GM19023 (cell line): ENCODE measurements around the gene SUPT4H1.
A peak's percentile ranks its signal among the peaks of the same experiment; 100 is the strongest.

Source experiments
- ATAC-seq: cut with Tn5 transposase; IDR thresholded peaks from one replicate; pipeline ENCODE4 v1.9.1; 2021; ENCODE audit warnings: mild to moderate bottlenecking, moderate library complexity; ENCODE audit not compliant: unreplicated experiment

Gene SUPT4H1

DNA sequence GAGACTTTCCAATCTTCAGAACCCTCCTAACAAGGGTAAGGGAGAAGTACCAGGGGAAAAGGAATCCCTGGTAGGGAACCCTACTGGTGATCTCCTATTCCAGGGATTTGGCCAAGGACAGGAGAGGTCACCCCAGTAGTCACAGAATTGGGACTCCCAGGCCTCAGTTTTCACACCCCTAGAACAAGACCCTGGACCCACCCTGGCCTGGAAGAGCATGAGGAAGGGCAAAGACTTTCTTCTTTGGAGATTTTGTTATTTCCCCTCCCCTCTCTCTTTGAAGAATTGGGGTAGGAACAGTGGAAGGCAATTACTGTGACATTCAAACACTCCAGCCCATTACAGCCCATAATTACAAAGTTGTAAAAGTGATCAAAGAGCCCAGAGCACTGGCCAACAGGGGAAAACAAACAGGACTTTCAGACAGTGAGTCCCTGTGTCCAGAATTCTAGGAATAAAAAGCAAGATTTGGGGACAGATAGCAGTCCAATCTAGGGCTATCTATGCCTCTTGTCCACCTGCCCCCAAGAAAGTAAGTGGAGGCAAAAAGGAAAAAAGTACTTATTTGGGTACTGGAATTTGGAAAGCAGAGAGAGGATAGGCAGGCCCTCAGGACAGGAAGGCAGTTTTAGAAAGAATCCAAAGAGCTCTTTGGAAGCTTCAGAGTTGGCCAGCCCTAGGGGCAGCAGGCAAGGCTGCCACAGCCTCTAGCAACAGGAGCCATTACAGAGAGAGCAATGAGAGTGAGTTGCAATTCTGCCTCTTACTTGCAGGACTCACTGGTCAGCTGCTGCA, 13.4 kb upstream of the SUPT4H1 start:
- no peak for ATAC-seq

GRCh38 chr17:58364270-58364942, 12.4 kb upstream of the SUPT4H1 start:
- no peak for ATAC-seq

DNA sequence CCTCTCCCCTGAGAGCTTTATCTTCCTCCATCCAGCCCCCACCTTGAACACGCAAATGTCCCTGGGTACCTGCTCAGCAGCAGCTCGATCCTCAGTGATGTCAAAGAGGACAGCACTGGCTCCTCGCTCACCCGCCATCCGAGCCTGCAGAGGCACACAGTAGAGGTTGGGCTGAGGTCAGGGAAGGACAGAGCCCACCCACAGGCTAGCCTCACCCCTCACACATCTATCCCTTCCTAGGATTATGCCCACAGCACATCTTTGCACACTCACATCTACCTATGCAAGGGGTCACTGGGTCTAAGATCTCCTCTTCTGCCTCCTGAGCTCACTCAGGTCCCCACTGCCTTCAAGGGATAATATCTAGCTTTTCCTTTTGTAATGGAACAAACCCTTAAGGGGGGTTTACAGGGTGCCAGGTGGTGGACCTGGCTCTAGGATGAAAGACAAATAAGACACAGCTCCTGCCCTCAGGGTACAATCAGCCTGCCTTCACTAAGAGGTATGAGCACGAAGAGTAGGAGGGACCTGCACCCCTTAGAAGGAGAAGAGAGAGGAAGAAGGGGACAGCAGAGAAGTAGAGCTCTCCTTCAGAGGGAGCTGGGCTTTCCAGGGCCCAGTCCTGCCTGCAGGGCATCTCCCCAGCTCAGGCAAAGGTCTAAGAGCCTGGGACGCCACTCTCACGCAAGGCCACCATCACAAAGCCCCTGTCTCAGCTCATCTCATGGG, 11.6 kb upstream of the SUPT4H1 start:
- no peak for ATAC-seq

DNA sequence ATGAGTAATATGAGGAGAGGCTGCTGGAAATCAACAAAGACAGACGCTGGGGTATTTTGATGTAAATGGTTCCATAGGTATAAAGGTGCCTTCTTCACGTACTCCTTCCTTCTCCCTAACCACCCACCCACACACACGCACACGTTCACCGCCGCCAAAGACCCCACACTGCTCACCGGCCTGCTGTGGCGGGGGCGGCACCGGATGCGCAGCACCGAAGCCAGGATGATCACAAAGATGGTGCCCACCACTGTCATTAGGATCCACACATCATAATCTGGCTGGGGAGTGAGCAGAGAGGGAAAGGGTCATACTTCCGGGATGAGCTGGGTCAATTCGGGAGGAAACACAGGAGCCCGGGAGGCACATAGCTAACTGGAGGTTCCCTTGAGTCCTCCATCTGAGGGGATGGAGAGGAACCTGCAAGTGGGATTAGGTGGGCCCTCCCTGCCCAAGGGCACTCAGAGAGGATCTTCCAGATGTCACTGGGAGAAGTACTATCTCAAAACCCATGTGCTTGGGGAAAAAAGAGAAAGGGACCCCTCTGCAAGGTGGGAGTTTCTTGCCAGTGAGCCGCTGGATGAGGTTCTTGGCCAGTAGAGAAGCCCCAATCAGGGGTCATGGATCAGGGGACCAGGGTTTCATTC, 10.5 kb upstream of the SUPT4H1 start:
- no peak for ATAC-seq

DNA sequence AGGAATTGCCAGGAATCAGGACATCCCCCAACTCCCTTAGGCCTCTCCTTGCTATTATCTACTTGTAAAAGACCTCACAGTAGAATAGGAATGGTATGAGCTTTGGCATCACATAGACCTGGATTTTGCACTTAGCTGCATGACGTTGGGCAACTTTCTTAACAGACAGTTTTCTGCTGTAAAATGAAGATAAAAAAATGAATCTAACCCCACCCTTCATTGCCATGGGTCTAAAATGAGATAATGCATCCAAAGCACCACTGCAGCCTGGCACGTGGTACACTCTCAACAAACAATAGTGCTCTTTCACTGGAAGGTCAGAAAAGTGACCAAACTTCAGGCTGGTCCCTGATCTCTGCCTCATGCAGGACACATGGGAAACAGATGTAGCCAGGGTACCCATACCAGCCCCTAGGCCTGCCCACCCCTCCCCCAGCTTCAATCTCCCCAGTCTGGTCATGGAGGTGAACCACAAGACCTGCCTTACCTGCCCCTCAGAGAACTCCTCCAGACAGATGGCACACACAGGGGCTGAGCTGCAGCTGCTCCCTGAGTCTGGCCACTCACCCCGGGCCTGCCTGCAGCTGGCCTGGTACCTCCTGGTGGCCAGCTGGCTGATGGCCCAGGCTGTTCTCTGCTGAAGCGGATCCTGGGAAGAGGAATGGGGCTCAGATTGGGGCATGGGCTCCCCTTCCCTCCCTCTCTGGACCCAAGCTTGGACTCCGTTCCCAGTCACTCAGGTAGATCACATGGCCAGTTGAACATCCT, 8.5 kb upstream of the SUPT4H1 start:
- no peak for ATAC-seq

- ATAC-seq = no peak
Observed at GRCh38 chr17:58358408-58359172, 6.6 kb upstream of the SUPT4H1 start.

DNA sequence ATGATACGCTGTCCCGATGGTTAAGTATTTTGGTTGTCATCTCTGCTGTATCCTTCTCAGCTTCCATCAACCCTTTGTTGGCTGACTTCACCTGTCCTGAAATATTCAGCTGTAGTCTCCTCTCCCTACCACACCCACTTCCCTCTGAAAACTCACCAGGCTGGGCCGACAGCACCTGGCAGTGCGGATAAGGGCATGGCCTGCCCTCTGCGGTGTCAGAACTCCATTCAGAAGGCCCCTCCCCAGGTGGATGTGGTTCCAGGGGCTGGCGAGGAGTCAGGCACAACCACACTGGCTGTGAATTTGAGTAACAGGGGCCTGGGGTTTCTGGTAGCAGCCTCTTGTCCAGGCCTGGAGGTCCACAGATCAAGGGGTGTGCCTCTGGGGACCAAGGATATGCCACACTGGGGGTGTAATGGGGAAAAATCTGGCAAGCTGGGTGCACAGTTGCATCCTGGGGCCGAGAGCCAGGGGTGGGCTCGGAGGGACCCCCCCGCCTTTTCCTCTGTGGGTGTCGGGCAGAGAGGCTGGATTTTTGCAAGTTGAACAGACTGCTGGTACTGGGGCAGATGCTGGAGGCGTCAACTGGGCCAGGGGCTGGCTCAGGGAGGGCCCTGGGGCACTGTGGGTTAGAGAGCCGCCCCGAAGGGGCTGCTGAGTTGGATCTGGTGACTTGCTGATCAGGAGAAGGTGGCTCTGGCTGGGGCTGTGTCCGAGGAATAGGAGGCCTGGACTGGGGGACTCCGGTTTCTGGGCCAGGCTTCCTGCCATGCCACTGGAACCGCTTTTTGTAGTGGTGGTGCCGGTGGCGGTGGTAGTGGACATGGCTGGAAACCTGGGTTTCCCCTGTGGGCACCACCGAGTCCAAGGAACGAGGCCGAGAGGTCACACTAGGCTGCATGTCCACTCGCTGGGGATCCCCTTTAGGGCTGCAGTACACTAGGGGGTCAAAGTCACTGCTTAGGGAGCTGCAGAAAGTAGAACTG, 5.6 kb upstream of the SUPT4H1 start:
- ATAC-seq = no peak

- ATAC-seq = no peak
Observed at GRCh38 chr17:58356231-58356630, 4.2 kb upstream of the SUPT4H1 start.

- ATAC-seq = no peak
Observed at GRCh38 chr17:58354541-58355216, 2.7 kb upstream of the SUPT4H1 start.

DNA sequence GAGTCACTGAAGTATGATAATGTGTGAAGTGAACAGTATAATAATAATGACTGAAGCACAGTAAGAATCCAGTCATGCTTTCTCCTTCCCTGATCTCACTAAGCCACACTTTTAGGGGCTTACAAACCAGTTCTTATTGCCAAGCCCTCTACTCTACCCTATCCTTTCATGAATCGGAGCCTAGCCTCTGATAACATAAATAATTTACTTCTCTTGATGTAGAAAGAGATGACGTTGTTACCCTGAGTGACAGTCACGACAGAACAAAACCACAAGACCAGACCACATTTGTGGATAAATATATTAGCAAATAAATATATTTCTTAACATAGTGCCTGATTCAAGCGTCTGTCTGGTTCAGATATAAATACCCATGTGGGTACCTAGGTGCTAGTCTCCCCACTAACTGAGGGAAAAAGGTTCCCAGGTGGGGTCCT, 1.4 kb upstream of the SUPT4H1 start:
- ATAC-seq = no peak

- no peak for ATAC-seq
Observed at GRCh38 chr17:58352596-58353388, 791 bp upstream of the SUPT4H1 start.

DNA sequence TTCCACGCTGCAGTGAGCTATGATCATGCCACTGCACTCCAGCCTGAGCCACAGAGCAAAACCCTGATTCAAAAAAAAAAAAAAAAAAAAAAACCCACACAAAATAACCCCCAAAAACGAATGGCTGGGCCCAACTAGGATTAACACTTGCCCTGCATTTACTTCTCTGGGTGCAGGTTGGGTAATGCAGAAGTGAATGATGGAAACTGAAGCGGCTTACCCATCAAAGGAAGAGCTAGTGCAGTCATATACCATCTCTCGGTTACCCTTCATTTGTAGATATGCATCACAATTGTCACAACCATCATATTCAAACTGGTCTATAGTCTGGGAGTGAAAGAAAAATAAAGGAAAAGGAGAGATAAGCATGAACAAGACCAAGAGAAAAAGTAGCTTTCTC, 819 bp downstream of the SUPT4H1 start:
- ATAC-seq = no peak

GRCh38 chr17:58348038-58348437, 4.0 kb downstream of the SUPT4H1 start:
- ATAC-seq = no peak

GRCh38 chr17:58345500-58345899, 6.5 kb downstream of the SUPT4H1 start:
- no peak for ATAC-seq

DNA sequence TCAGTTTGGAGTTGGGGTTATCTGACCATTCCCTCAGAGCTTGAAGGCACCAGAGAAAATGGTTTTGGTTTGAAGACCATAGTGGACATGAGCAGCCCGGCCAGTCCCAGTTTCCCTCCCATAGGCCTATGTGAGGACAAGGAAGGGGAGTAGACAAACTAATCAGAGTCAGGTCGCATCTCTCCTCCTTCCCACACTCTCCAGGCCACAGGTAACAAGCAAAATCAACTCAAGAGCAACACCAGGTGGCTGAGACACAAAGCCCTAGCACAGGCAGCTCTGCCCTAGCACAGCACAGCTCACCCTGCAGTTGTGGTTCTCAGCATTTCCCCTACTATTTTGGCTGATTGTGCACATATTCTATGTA, 7.2 kb downstream of the SUPT4H1 start:
- peak; percentile 59 for ATAC-seq

DNA sequence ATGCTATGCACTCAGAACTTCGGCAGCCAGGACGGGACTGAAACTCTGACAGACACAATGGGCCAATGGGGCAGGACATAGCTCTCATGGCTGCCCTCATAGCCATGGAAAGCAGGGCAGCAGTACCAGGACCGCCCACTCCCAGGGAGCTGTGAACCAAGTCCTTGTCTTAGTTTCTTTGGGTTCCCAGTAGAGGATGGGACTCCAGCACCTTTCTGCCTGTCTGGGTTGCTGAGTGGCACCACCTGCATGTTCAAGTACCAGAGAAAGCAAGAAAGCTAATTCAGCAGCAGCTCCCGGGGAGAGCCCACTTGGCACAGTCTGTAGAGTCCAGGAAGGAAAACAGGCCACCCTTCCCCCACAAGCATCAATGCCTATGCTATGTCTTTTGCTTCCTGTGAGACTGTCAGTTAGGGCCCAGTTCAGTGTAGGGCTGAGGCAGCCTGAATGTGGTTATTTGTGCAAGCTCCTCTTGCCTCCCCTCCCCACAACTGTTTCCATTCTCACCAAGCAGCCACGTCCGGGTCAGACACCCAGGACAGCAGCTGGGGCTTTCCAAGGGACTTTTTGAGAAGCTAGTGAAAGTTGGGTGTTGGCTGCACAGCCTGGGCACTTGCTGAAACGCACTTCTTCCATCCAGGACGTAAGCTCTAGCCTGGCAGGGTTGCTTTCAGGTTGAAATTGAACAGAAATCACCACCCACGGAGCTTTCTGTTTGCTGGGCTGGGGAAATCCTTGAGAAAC, 7.8 kb downstream of the SUPT4H1 start:
- peak; percentile 90 for ATAC-seq

DNA sequence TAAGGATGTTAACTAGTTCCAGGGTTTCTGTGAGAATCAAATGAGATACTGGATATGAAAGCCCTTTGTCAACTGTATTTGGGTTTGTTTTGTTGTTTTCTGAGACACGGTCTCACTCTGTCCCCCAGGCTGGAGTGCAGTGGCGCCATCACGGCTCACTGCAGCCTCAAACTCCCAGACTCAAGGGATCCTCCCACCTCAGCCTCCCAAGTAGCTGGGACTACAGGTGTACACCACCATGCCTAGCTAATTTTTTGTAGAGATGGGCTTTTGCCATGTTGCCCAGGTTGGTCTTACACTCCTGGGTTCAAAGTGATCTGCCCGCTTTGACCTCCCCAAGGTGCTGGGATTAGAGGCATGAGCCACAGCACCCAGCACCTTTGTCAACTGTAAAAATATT, 8.9 kb downstream of the SUPT4H1 start:
- no peak for ATAC-seq
